Testis (tissue), 2 donors: Measurements from ENCODE around the gene SH3TC1.

Source experiments
- CTCF ChIP-seq, 3 experiments: fragments of 450-650 bp in 2 of 3; fragments of 200-600 bp in 1 of 3; sonication (generic) in 1 of 3; IDR thresholded peaks; one replicate each; pipeline ENCODE4 v1.5.1; 2016 to 2019; ENCODE audit warnings: antibody characterized with exemption in 3 of 3, mild to moderate bottlenecking in 2 of 3, moderate library complexity in 1 of 3
- POLR2A ChIP-seq: fragments of 450-650 bp; IDR thresholded peaks from one replicate; pipeline ENCODE4 v1.6.1; 2017; ENCODE audit warnings: antibody characterized with exemption, mild to moderate bottlenecking, moderate library complexity

- TF ChIP-seq CTCF (IDR thresholded peaks at IDR 0.05) (no peak), POLR2A (no peak)
Observed at GRCh38 chr4:8151165-8151650, 47.9 kb upstream of the SH3TC1 start.
